Stimulated activated CD4-positive, alpha-beta T cell treated with anti-CD3 and anti-CD28 coated beads, Interleukin-15, amount 100 ng/mL, for 24 hours (primary cell): ENCODE data around the gene PROSER3.
A peak's percentile ranks its signal among the peaks of the same experiment; 100 is the strongest.

Source experiments
- DNase-seq: peaks from one replicate; pipeline ENCODE4 v3.0.0-alpha.2; 2020

The PROSER3 gene

GRCh38 chr19:35757749-35758608, at the start of gene PROSER3:
Gene PROSER3, plus strand, starts transcription at chr19:35758176. Its CDS starts 40 bp downstream, at chr19:35758216.
- peak; percentile 98 for DNase-seq

DNA sequence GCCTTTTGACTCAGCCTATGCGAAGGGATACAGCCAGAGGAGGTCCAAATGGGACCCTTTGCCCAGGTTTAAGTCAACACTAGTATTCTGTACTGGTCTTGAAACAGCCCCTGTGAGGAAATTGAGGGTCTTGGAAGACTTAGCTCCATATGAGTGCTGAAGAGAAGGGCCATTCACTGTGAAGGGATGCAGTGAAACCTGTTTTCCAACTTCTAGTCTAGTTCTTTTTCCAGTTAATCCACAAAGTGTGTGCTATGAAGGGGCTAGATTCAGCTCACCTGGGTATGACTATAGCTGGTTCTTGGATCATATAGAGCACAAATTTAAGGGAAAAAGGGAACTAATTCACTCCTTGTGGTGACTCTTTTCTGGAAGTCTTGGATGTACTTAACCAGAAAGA, 49.6 kb upstream of the PROSER3 start:
- DNase-seq, result no peak

- peak; percentile 83 for DNase-seq
Measured at GRCh38 chr19:35710784-35711723, 46.9 kb upstream of the PROSER3 start.

DNA sequence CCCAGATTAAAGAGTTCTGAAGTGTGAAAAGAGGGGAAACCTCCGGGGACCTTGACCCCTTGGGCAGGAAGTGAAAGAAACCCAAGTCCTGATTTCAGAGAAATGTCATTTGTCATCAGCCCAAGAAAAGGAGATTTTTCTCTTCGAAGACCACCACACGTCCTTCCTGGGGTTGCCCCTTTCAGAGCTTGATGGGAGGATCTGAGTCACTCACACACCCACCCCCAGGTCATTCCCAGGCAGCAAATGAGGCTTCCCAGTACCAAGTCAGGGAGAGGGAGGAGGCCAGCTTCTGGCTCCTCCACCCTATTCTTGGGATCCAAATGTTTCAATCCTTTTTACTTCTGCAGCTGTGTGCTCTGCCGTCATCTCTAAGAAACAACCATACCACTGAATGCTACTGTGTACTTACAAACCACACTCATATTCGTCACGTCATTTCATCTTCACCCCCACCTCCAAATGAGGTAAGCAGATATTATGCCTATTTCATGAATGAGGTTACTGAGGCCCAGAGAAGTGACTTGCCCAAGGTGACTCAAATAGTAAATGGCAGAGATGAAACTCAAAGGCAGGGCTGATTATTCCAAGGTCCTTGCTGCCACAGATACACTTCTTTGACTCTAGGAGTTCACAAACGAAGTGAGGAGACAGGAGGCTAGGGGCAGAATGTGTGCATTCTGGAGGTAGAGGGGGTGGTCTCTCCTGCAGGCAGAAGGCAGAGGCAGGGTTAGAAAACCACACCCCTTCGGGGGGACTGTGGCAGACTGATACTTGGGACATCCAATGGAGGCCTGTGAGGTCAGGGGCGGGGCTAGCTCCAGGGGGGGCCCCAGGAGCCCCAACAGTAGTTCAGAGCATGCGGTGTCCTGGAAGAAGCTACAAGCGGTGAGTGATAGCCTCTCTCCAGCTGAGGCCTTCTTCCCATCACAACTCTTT, 45.1 kb upstream of the PROSER3 start:
- DNase-seq, result peak; percentile 93

- DNase-seq, result no peak
Measured at GRCh38 chr19:35713506-35713850, 44.5 kb upstream of the PROSER3 start.

GRCh38 chr19:35713904-35714495, 44.0 kb upstream of the PROSER3 start:
- DNase-seq, result no peak

- peak; percentile 60 for DNase-seq
Measured at GRCh38 chr19:35714601-35715354, 43.2 kb upstream of the PROSER3 start.

GRCh38 chr19:35715355-35715809, 42.6 kb upstream of the PROSER3 start:
- peak; percentile 35 for DNase-seq

- peak; percentile 40 for DNase-seq
Measured at GRCh38 chr19:35715981-35716800, 41.8 kb upstream of the PROSER3 start.

DNA sequence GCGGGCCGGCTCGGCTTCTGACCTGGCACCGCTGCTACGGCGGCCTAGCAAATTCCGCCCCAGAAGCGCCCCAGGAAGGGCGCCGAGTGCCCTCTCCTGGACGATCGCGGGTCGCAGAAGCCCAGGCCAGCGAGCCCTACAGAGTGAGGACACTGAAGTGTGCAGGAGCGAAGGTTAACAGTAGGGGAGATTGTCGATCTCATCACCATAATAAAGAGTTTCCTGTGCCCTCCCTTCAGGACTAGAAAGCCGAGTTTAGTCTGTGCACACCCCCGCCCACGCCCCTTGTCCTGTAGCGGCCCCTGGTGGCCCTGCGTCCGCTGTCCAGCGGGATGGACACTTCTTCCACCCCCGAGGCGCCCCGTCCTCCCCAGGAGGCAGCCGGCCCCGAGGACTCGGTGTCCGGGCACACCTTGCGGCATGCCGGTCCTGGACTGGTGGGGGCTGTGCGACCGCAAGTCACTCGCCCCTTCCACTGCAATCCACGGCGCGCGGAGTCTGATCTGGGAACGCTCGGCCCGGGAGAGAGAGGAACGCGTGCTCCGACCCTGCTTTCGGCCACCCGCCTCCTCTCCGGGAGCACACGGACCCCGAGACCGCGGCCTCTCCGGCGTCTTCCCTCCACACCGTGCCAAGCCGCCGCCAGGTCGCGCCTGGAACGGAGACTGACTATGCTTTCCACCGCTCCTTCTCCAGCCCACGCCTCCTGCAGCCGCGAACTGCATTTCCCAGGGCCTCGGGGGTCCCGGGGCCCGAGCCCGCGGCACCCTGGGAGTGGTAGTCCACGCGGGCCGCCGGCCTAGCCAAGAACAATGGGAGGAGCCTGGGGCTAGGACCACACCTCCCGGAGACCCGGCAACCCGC, 40.9 kb upstream of the PROSER3 start:
- peak; percentile 98 for DNase-seq

GRCh38 chr19:35717665-35718344, 40.2 kb upstream of the PROSER3 start, which contains the start of gene KMT2B:
Gene KMT2B, plus strand, starts transcription at chr19:35718003. Its CDS starts 16 bp downstream, at chr19:35718019.
- DNase-seq, result no peak

GRCh38 chr19:35718345-35719041, 39.5 kb upstream of the PROSER3 start:
- peak; percentile 79 for DNase-seq

GRCh38 chr19:35719402-35720162, 38.4 kb upstream of the PROSER3 start:
- DNase-seq, result no peak

- DNase-seq, result no peak
Measured at GRCh38 chr19:35720163-35720524, 37.8 kb upstream of the PROSER3 start.

- no peak for DNase-seq
Measured at GRCh38 chr19:35720648-35721047, 37.3 kb upstream of the PROSER3 start.

DNA sequence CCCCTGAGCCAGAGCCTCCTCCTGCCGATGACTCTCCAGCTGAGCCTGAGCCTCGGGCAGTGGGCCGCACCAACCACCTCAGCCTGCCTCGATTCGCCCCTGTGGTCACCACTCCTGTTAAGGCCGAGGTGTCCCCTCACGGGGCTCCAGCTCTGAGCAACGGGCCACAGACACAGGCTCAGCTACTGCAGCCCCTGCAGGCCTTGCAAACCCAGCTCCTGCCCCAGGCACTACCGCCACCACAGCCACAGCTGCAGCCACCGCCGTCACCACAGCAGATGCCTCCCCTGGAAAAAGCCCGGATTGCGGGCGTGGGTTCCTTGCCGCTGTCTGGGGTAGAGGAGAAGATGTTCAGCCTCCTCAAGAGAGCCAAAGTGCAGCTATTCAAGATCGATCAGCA, 36.6 kb upstream of the PROSER3 start:
- DNase-seq, result no peak

- no peak for DNase-seq
Measured at GRCh38 chr19:35722461-35722860, 35.5 kb upstream of the PROSER3 start.
